Lower leg skin (tissue), 4 donors: Measurements from ENCODE around the gene LSM4. TPM values are rescaled to one million over a fixed set of nuclear protein-coding genes. Genes with fewer than 3 reads are reported as not detected.

Experiments used
- DNase-seq, 2 donors: peaks; one replicate each; pipeline ENCODE4 v3.0.0-alpha.2; 2019; ENCODE audit warnings: low spot score in 2 of 2
- H3K4me3 ChIP-seq: fragments of 200-600 bp; sonication (generic); 2 replicates; pipeline ENCODE4 v1.5.1; 2017; ENCODE audit warnings: mild to moderate bottlenecking, low read depth; ENCODE audit not compliant: poor library complexity, severe bottlenecking
- POLR2A ChIP-seq, 2 donors: fragments of 450-650 bp; IDR thresholded peaks; one replicate each; pipeline ENCODE4 v1.6.1; 2016 to 2017; ENCODE audit warnings: antibody characterized with exemption in 2 of 2, mild to moderate bottlenecking in 1 of 2, moderate library complexity in 1 of 2
- WGBS, 2 donors: methylation state at CpG; one replicate each; pipeline ENCODE4 v1.1.5; 2018; 5-methylcytosine and 5-hydroxymethylcytosine counted together
- intact Hi-C: fragments of 100-400 bp; cut with DNase I; formaldehyde crosslinking; loops from one replicate; pipeline ENCODE4 v1.15.0; 2023; ENCODE audit warnings: low total_unique reads
- total RNA-seq, 4 donors: library from RNA; depleted of rRNA; stranded (reverse); fragments of >200 nt; gene quantifications; one replicate each; pipeline ENCODE4 v1.1.0, GENCODE V29; 2016
- TF ChIP-seq, protein P1 (sequence below), 3 donors: fragments of 450-650 bp; IDR thresholded peaks; one replicate each; pipeline ENCODE4 v1.5.1; 2016; ENCODE audit warnings: antibody characterized with exemption in 3 of 3, mild to moderate bottlenecking in 3 of 3, moderate library complexity in 2 of 3

Gene LSM4
- total RNA-seq, 4 donors from 2014 or later, result 59.7 to 149 (median 105) TPM

DNA sequence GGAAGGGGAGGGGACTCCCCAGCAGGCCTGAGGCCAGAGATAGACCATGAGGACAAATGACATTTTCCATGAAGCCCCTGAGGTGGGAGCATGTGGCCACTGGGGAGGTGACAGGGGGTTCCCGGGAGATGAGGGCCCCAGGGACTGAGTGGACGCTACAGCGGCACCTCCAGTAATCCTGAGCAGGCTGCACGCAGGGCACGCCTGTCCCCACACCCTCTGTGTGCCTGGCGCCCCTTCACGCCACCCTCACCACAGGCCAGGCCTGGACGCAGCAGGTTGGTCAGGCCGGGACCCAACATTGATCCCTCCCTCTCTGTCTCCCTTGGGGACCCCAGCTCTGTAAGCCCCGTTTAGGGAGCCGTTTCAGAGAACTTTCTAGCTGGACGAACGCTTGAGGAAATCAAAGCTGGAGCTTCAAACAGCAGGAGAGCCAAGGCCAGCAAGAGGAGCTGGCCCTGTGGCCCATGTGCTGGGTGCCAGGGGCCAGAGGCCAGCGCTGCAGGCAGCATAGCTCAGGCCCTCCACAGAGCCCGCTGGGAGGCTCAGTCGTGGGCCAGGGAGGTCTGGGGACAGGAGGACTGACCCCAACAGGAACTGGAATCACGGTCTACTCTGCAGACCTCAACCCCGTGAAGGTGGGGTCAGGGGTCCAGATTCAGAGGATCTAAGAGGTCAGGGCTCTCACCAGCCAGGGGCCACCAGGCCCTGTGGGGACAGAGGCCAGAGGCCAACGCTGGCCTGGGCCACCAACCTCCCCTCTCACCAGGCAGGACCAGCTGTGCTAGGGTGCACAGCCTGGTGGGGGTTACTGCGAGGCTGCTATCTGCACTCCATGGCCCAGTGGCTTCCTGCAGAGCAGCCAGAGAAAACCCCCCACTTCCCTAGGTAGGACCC lies 14.6 kb downstream of the LSM4 start:
- no peak for TF ChIP-seq POLR2A (IDR thresholded peaks at IDR 0.05)
- TF ChIP-seq, protein P1, sequence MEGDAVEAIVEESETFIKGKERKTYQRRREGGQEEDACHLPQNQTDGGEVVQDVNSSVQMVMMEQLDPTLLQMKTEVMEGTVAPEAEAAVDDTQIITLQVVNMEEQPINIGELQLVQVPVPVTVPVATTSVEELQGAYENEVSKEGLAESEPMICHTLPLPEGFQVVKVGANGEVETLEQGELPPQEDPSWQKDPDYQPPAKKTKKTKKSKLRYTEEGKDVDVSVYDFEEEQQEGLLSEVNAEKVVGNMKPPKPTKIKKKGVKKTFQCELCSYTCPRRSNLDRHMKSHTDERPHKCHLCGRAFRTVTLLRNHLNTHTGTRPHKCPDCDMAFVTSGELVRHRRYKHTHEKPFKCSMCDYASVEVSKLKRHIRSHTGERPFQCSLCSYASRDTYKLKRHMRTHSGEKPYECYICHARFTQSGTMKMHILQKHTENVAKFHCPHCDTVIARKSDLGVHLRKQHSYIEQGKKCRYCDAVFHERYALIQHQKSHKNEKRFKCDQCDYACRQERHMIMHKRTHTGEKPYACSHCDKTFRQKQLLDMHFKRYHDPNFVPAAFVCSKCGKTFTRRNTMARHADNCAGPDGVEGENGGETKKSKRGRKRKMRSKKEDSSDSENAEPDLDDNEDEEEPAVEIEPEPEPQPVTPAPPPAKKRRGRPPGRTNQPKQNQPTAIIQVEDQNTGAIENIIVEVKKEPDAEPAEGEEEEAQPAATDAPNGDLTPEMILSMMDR (IDR thresholded peaks at IDR 0.05), result no peak
- H3K4me3 ChIP-seq, result no peak overlapping the region
- DNase-seq, result no peak
- intact Hi-C loops, result no loop called here
- WGBS, 2 donors, result 79 to 83% methylated on average over 18 to 19 of the region's 20 CpGs

DNA sequence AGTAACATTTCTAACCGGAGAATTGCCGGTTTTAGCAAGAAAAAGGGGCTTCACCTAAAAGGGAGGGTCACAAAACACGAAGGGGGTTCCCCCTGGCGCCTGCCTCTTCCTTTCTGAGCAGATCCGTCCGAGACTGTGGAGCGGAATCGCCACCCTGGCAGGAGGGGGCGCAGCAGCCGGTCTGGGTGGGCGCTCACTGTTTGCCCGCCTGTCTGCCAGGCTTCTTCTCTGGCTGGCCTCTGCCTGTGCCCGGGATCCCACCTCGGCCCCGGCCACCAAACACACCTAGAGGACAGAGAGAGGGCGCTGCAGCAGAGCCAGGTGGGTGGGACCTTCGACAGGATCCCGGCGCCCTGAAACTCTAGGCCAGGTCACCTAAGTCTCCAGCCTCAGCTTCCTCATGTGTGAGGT lies 15.6 kb downstream of the LSM4 start:
- TF ChIP-seq, protein P1 (IDR thresholded peaks at IDR 0.05), result no peak
- no peak for TF ChIP-seq POLR2A (IDR thresholded peaks at IDR 0.05)
- no peak overlapping the region for H3K4me3 ChIP-seq
- 68 to 77% methylated on average over 12 to 19 of the region's 19 CpGs for WGBS, 2 donors
- no peak for DNase-seq
- intact Hi-C loops, result no loop called here

DNA sequence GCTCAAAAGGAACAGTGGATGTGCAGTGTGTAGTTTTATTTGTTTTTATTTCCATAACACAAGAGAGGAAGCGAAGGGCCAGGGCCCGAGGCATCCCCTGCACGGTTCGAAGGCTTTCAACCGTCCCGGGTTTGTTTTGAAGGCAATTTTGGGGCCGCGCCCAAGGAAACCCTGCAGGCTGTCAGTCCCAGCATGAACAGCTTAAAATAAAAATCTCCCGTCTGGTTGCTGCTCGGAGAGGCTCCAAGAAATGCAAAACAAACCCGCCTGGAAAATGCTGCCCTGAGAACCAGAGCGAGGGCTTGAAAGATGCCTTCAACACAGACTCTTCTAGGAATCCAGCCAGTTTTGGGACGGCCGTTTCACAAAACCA lies 16.0 kb downstream of the LSM4 start:
- DNase-seq, result no peak
- intact Hi-C loops, result no loop called here
- no peak for TF ChIP-seq POLR2A (IDR thresholded peaks at IDR 0.05)
- TF ChIP-seq, protein P1 (IDR thresholded peaks at IDR 0.05), result no peak
- WGBS, 2 donors, result 33 to 36% methylated on average over 14 of the region's 14 CpGs
- no peak overlapping the region for H3K4me3 ChIP-seq

DNA sequence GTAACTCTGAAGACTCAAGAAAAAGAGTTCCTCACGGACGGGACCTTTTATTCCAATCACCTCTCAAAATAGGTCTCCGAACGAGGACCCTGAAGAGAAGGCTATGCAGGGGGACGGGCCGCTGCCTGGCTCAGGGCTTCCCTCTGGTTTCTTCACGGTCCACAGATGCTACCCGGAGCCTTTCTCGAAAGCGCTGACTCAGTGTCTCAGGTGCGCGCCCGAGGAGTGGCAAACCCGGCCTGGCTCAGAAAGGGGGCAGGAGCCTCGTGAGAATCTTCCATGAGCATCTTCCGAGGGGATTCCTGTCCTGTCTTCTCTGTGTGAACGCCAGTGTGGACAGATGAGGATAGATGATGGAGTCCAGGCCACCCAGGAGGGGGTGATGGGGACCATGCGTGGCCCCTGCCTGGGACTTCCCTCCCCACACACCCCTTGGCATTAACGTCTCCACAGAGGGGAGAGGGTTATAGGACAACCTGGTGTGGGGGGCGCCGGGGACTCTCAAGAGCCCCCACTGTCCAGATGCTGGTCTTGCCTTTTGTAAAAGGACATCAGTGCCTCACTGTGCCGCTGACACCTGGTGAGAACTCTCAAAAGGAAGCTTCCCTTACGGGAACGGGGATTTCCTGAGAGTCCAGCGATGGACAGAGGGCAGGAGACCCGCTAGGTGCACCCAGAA lies 16.5 kb downstream of the LSM4 start:
- H3K4me3 ChIP-seq, result no peak overlapping the region
- WGBS, 2 donors, result 74 to 78% methylated on average over 26 of the region's 26 CpGs
- no peak for DNase-seq
- intact Hi-C loops, result no loop called here
- TF ChIP-seq, protein P1 (IDR thresholded peaks at IDR 0.05), result no peak
- no peak for TF ChIP-seq POLR2A (IDR thresholded peaks at IDR 0.05)

DNA sequence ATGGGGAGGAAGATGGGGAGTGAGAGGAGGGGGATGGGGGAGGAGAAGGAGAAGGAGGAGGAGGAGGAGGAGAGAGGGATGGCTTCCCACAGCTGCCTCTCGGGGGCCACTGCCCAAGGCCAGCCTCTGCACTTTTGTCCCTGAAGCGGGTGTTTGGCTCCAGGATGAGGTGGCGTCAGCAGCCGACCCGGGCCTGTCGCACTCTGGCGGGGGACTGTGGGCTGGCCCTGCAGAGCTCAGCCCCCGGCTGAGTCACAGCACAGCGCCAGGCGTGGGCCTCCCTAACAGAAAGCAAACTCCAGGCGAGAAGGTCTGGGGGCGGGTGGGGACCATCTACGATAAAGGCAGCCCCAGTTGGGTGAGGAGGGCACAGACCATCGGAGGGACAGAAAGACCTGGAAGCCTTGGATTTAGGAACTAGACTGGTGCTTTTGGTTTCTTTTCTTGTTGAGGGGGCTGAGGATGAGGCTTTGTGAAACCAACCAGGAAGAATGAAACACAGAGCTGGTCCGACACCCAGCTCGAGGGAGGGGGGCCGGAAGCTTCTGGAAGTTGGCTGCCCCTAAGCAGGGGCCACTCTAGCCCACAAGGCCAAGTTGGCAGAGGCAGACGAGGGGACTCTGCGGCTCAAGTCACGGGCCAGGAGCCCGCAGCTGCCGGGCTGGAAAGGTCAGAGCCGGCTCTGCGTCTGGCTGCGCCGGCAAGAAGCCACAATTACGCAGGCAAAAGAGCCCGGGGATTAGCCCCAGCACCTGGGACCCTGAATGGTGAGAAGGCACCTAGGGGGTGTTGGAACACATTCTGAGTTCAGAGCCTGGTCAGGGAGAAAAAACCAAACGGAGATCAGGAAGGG lies 18.2 kb downstream of the LSM4 start:
- H3K4me3 ChIP-seq, result no peak overlapping the region
- 24 to 30% methylated on average over 28 to 29 of the region's 29 CpGs for WGBS, 2 donors
- peak in 1 of 2 donors; percentile 79 for TF ChIP-seq POLR2A (IDR thresholded peaks at IDR 0.05)
- TF ChIP-seq, protein P1 (IDR thresholded peaks at IDR 0.05), result no peak
- intact Hi-C loops, result no loop called here
- peak; percentile 78 to 98 for DNase-seq
